Endothelial cell of umbilical vein (primary cell): ENCODE data around the gene PGP. TPM values are rescaled to one million over a fixed set of nuclear protein-coding genes. Genes with fewer than 3 reads are reported as not detected.

Experiments
- BruUV-seq: library from RNA; stranded (reverse); fragments of 400-500 nt; replicated peaks from 2 replicates; lab custom pipeline; 2021; lab: Mats Ljungman, UMichigan
- CTCF ChIA-PET: fragments of 300-600, 350-600 bp; sonication (Branson Sonifier 250); formaldehyde crosslinking; loops from one replicate; lab custom pipeline; 2021; ENCODE audit warnings: antibody characterized with exemption, inconsistent platforms; lab: Charles Lee
- POLR2A ChIA-PET: fragments of 300-600, 350-600 bp; sonication (Branson Sonifier 250); formaldehyde crosslinking; loops from one replicate; lab custom pipeline; 2021; ENCODE audit warnings: antibody characterized with exemption, inconsistent platforms; lab: Charles Lee
- DNase-seq: peaks from one replicate; pipeline ENCODE4 v3.0.0-alpha.2; 2011; ENCODE audit warnings: low read depth, low spot score
- FAIRE-seq: peaks from 2 replicates; lab custom pipeline; 2011; peaks lifted over from hg19 to GRCh38; lab: Jason Lieb, UNC
- H2AFZ ChIP-seq: 2 replicates; pipeline ENCODE4 v1.6.0; 2012; ENCODE audit warnings: low read depth, low read length, control low read depth, inconsistent platforms
- H3K27ac ChIP-seq: 2 replicates; pipeline ENCODE4 v1.5.1; 2011; ENCODE audit warnings: low read depth, mild to moderate bottlenecking, control low read depth, low read length, moderate library complexity; ENCODE audit not compliant: insufficient read depth
- H3K27me3 ChIP-seq, 2 experiments: 2 replicates each; pipeline versions ENCODE4 v1.6.0 to v1.6.1; 2011; ENCODE audit warnings: low read length in 2 of 2, mixed read lengths in 1 of 2; ENCODE audit not compliant: control insufficient read depth in 2 of 2, insufficient read depth in 2 of 2
- H3K36me3 ChIP-seq, 2 experiments: 2 replicates in 1 of 2; 3 replicates in 1 of 2; pipeline ENCODE4 v1.5.1; 2011; ENCODE audit warnings: low read length in 2 of 2, mild to moderate bottlenecking in 1 of 2, moderate library complexity in 1 of 2; ENCODE audit not compliant: control insufficient read depth in 2 of 2, insufficient read depth in 2 of 2; ENCODE audit errors: extremely low read depth in 1 of 2
- H3K4me1 ChIP-seq: 3 replicates; pipeline ENCODE4 v1.5.1; 2011; ENCODE audit warnings: mild to moderate bottlenecking, low read length; ENCODE audit not compliant: control insufficient read depth, insufficient read depth; ENCODE audit errors: extremely low read depth
- H3K4me2 ChIP-seq: 2 replicates; pipeline ENCODE4 v1.6.1; 2011; ENCODE audit warnings: low read length, control low read depth, mixed read lengths; ENCODE audit not compliant: insufficient read depth
- H3K4me3 ChIP-seq, 3 experiments: fragments of 200-600 bp in 1 of 3; sonication (generic), shearing (Covaris generic) in 1 of 3; replicated peaks in 1 of 3; 2 replicates each; pipeline ENCODE4 v1.5.1; 2011 to 2016; ENCODE audit warnings: control low read depth in 3 of 3, low read length in 3 of 3, mild to moderate bottlenecking in 2 of 3, inconsistent platforms in 1 of 3, low read depth in 1 of 3, moderate library complexity in 1 of 3; ENCODE audit not compliant: insufficient read depth in 1 of 3
- H3K79me2 ChIP-seq: 2 replicates; pipeline ENCODE4 v1.6.0; 2012; ENCODE audit warnings: low read length, inconsistent platforms; ENCODE audit not compliant: control insufficient read depth, insufficient read depth
- H3K9ac ChIP-seq: replicated peaks from 2 replicates; pipeline ENCODE3; 2011; ENCODE audit warnings: low read length, control low read depth; ENCODE audit not compliant: insufficient read depth; ENCODE audit errors: extremely low read depth
- H3K9me1 ChIP-seq: replicated peaks from 3 replicates; pipeline ENCODE4 v1.6.0; 2011; ENCODE audit warnings: mild to moderate bottlenecking, low read length; ENCODE audit not compliant: control insufficient read depth, insufficient read depth; ENCODE audit errors: extremely low read depth
- H3K9me3 ChIP-seq: replicated peaks from 2 replicates; pipeline ENCODE4 v1.5.1; 2012; ENCODE audit warnings: low read length, inconsistent platforms; ENCODE audit not compliant: control insufficient read depth, insufficient read depth
- H4K20me1 ChIP-seq: replicated peaks from 2 replicates; pipeline ENCODE3; 2011; ENCODE audit warnings: mild to moderate bottlenecking, low read length; ENCODE audit not compliant: control insufficient read depth, insufficient read depth; ENCODE audit errors: extremely low read depth
- EZH2 ChIP-seq: IDR thresholded peaks from 2 replicates; pipeline ENCODE4 v1.6.1; 2012; ENCODE audit warnings: borderline replicate concordance, low read depth, mild to moderate bottlenecking, moderate library complexity, low read length, inconsistent platforms; ENCODE audit not compliant: severe bottlenecking
- FOS ChIP-seq: IDR thresholded peaks from 2 replicates; pipeline ENCODE4 v1.6.1; 2011; ENCODE audit warnings: mild to moderate bottlenecking, low read length, moderate library complexity, borderline replicate concordance; ENCODE audit not compliant: insufficient read depth
- GATA2 ChIP-seq: IDR thresholded peaks from 2 replicates; pipeline ENCODE4 v1.7.0; 2011; ENCODE audit warnings: low read depth, mild to moderate bottlenecking, moderate library complexity, mixed read lengths, low read length; ENCODE audit not compliant: insufficient read length, insufficient read depth
- JUN ChIP-seq: IDR thresholded peaks from 2 replicates; pipeline ENCODE4 v1.6.1; 2011; ENCODE audit warnings: borderline replicate concordance, low read depth; ENCODE audit not compliant: insufficient read length, insufficient read depth
- MYC ChIP-seq: IDR thresholded peaks from one replicate; pipeline ENCODE4 v1.6.1; 2011; ENCODE audit warnings: mild to moderate bottlenecking, low read depth, low read length
- POLR2A ChIP-seq: IDR thresholded peaks from 2 replicates; pipeline ENCODE4 v1.6.1; 2012; ENCODE audit warnings: low read depth, mild to moderate bottlenecking, control low read depth, low read length
- POLR2AphosphoS5 ChIP-seq: IDR thresholded peaks from 2 replicates; pipeline ENCODE4 v1.6.1; 2012; ENCODE audit warnings: low read depth, mild to moderate bottlenecking, control low read depth, low read length, moderate library complexity; ENCODE audit not compliant: insufficient read depth
- dilution Hi-C: fragments of 300-500 bp; cut with MboI; formaldehyde crosslinking; loops from one replicate; pipeline ENCODE4 v1.15.0; 2019; ENCODE audit warnings: low sequenced_read_pairs; ENCODE audit not compliant: extremely low pct_ligation_motif_present
- intact Hi-C: fragments of 100-400 bp; cut with micrococcal nuclease; formaldehyde crosslinking; loops from one replicate; pipeline ENCODE4 v1.10.0; 2022
- polyA plus RNA-seq, 4 experiments: library from polyadenylated mRNA; depleted of rRNA in 3 of 4; stranded (reverse) in 3 of 4; unstranded in 1 of 4; fragments of >200 nt; gene quantifications; 2 replicates each; pipeline versions ENCODE4 v1.2.1 to v1.2.3, GENCODE V29; 2011 to 2012; ENCODE audit warnings: missing spikeins in 1 of 4
- total RNA-seq: library from RNA; stranded (reverse); gene quantifications from 2 replicates; pipeline ENCODE4 v1.2.3, GENCODE V29; 2021
- TF ChIP-seq, protein P1 (sequence below): IDR thresholded peaks from 2 replicates; pipeline ENCODE4 v1.6.1; 2011; ENCODE audit not compliant: insufficient read depth, insufficient read length
- TF ChIP-seq, protein P2 (sequence below), 2 donors: IDR thresholded peaks; 1 replicate in 1 of 2; 2 replicates in 1 of 2; pipeline ENCODE4 v1.5.1; 2011; ENCODE audit warnings: low read length in 2 of 2, mild to moderate bottlenecking in 2 of 2, moderate library complexity in 2 of 2, control low read depth in 1 of 2, inconsistent platforms in 1 of 2, low read depth in 1 of 2; ENCODE audit not compliant: insufficient read depth in 1 of 2; ENCODE audit errors: extremely low read depth in 1 of 2

PGP gene
- total and polyA plus RNA-seq, 2 donors (not counting 3 experiments of a cell fraction or from before 2014, with no cell fraction given) = 28.5 to 29.6 TPM

DNA sequence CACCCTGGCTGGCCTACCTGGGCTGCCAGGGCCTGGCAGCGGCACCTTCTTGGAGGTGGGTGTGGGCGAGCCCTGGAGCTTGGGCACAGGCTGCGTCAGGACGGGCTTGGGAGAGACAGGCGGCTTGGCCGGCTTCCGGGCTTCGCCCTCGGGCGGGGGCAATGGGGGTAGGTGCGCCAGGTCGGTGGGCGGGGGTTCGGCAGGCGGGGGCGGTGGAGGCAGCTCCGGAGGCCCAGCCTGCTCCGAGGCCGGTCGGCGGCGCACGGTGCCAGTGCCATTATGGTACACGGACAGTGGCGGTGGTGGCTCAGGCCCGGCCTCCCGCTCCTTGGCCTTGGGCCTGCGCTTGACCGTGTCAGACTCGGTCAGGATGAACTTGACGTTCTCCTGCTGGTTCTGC lies 35.1 kb downstream of the PGP start:
- H3K4me2 ChIP-seq = no peak overlapping the region
- no peaks in the 10 kb centered on the region for H4K20me1 ChIP-seq
- peaks cover 13 to 22% of the 10 kb centered on the region in 2 experiments for H3K36me3 ChIP-seq
- DNase-seq (no peak), FAIRE-seq (no peak)
- POLR2A ChIA-PET = no interaction called here
- no peak overlapping the region for H2AFZ ChIP-seq
- no TSS peak for BruUV-seq
- H3K27me3 ChIP-seq = no peaks in the 10 kb centered on the region
- no peaks in the 10 kb centered on the region for H3K4me1 ChIP-seq
- H3K9me3 ChIP-seq = no peaks in the 10 kb centered on the region
- no peak overlapping the region for H3K4me3 ChIP-seq
- no peaks in the 10 kb centered on the region for H3K9me1 ChIP-seq
- H3K9ac ChIP-seq = no peak overlapping the region
- dilution Hi-C loops (no loop called here), intact Hi-C loops (no loop called here)
- no peaks in the 10 kb centered on the region for H3K79me2 ChIP-seq
- CTCF ChIA-PET = no interaction called here
- TF ChIP-seq FOS (no peak), POLR2AphosphoS5 (no peak), POLR2A (no peak), GATA2 (no peak), JUN (no peak), EZH2 (no peak), MYC (no peak)
- TF ChIP-seq, protein P1, sequence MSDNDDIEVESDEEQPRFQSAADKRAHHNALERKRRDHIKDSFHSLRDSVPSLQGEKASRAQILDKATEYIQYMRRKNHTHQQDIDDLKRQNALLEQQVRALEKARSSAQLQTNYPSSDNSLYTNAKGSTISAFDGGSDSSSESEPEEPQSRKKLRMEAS = no peak
- TF ChIP-seq, protein P2, sequence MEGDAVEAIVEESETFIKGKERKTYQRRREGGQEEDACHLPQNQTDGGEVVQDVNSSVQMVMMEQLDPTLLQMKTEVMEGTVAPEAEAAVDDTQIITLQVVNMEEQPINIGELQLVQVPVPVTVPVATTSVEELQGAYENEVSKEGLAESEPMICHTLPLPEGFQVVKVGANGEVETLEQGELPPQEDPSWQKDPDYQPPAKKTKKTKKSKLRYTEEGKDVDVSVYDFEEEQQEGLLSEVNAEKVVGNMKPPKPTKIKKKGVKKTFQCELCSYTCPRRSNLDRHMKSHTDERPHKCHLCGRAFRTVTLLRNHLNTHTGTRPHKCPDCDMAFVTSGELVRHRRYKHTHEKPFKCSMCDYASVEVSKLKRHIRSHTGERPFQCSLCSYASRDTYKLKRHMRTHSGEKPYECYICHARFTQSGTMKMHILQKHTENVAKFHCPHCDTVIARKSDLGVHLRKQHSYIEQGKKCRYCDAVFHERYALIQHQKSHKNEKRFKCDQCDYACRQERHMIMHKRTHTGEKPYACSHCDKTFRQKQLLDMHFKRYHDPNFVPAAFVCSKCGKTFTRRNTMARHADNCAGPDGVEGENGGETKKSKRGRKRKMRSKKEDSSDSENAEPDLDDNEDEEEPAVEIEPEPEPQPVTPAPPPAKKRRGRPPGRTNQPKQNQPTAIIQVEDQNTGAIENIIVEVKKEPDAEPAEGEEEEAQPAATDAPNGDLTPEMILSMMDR (IDR thresholded peaks at IDR 0.05; ENCODE audit: extremely low read depth in 1 of 2, insufficient read depth in 1 of 2, low read depth in 1 of 2, low read length in 2 of 2) = no peak
- no peak overlapping the region for H3K27ac ChIP-seq
